H54 (cell line): ENCODE measurements around the gene SNX33.

ENCODE experiments used
- DNase-seq: peaks from one replicate; pipeline ENCODE4 v3.0.0; 2011; ENCODE audit warnings: low spot score, mixed read lengths; ENCODE audit not compliant: insufficient read length
- FAIRE-seq: peaks from 3 replicates; lab custom pipeline; 2011; peaks lifted over from hg19 to GRCh38; lab: Jason Lieb, UNC
- POLR2A ChIP-seq: IDR thresholded peaks from 2 replicates; pipeline ENCODE4 v1.6.1; 2011; ENCODE audit warnings: low read depth, mild to moderate bottlenecking, low read length

Gene SNX33

DNA sequence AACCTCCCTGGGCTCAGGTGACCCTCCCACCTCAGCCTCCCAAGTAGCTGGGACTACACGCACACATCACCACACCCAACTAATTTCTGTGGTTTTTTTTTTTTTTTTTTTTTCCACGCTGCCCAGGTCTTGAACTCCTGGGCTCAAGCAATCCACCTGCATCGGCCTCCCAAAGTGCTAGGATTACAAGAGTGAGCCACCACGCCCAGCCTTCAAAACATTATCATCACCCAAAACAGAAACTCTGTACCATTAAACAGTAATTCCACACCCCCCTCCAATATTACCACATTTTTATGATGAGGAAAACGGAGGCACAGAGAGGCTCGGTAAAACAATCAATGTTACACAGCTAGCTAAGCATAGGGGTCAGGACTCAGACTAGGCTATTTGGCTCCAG lies 11.7 kb upstream of the SNX33 start:
- FAIRE-seq (no peak), DNase-seq (no peak)
- no peak for TF ChIP-seq POLR2A

DNA sequence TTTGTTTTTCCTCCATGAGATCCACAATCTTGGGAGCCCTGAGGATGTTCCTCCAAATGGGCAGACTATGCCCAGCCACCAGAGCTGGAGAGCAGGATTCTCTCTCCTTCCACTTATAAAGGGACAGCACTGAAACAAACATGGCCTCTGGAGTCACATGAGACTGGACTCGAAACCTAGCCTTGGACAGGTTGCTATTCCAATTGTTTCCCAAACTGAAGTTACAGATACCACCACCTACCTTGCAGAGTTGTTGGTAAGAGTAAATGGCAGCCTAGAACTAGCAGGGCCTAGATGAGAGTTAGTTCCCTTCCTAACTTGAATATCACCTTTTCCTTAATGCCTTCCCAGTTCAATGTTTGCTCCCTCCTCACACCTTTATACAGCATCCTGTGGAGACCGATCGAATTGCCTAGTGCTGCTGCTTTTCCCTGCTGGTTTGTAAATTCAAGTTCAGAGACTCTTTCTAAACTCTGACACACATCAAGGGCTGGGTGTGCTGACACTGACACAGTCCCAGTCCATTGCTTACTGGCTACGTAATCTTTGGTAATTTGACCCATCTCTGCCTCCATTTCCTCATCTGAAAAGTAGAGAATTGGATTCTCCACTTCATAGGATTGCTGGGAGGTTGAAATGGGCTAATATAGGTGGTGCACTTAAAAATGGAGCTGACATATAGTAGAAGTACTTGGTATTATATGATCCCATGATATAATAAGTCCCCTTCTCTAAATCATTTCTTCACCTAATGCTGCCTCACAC lies 10.3 kb upstream of the SNX33 start:
- TF ChIP-seq POLR2A: no peak
- FAIRE-seq (no peak), DNase-seq (no peak)

DNA sequence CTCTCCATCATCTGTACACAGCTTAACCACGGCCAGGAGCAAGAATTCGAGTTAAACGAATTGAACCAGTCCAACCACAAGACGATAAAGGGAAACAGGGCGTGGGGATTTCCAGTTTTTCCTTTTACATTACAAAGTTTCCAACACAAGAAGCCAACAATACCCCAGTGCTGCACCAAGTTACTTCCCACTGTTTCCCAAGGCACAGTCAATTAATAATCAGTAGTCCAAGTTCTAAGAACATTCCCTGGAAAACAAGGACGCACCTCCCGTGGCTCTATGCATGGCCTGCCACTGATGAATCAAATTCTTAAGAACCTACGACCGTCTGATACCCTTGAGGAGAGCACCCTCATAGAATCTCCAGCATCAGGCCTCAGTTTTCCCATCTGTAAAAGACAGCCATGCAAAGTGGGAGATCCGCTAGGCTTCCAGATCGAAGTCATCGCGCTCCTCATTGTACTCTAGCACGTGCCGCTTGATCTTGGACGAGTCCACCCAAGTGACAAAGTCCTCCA lies 8.5 kb upstream of the SNX33 start:
- FAIRE-seq (no peak), DNase-seq (no peak)
- TF ChIP-seq POLR2A: no peak

DNA sequence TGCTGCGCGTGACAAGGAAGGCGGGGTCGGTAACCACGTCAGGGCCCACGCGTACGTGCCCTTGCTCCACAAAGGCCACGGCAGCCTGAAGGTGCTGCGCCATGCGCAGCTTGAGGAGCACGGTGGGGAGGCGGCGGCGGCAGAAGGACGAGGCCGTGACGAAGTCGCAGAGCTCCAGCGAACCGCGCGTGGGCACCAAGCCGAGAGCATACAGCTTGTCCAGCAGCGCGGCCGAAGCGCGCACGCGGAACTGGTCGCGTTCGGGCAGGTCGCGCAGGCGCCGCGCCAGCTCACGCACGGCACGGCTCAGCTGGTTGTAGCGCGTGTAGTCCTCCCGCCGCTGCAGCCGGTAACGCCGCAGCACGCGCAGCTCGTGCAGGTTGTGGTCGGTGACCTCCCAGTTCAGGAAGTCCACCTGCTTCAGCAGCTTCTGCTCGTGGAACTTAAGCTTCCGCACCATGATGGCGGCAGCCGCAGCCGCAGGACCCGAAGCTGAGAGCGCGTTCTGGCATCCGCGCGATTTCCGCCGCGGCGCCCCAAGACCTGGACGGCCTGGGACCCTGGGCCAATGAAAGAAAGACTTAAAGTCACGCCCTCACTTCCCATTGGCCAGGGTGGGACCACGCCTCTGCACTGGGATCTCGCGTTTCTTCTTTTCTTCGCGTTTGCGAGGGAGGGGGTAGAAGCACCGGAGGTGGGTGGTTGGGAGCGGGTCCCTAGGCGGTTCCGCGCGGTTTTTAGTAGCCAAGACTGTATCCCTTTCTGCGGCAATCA lies 7.8 kb upstream of the SNX33 start, which contains the start of gene IMP3:
Gene IMP3 (minus strand): TSS at position 516 of the 774 bp plus-strand sequence. CDS start 56 bp downstream, at position 460.
- no peak for FAIRE-seq
- peak; percentile 90 for TF ChIP-seq POLR2A
- DNase-seq: no peak

DNA sequence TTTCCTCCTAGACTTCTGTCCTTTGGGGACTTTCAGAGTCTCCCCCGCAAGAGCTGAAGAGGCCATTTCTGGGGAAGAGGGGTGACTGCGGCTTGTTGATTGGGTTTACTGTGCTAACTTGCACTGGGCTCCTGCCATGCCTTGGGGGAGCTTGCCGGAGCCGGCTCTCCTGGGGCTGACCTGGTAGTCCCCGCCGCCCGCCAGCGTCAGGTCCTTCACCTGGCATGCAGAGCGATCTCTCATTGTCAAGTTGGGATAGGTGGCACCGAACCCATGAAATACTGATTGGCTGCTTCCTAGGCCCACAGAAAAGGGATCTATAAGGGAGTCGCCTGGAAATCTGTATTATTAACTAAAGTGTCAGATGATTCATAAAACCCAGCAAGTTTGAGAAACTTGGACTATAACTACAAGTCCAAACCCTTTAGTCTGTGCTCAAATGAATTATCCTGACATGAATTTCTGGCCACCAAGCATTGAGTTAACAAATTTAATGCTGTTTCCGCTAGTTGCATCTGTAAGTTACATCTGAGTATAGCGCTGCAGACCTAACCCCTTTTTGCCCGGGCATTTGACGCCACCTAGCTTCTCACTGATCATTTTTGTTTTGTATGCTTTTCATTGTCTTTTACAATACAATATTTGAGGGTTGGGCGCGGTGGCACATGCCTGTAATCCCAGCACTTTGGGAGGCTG lies 7.1 kb upstream of the SNX33 start:
- TF ChIP-seq POLR2A: no peak
- FAIRE-seq: no peak
- no peak for DNase-seq

DNA sequence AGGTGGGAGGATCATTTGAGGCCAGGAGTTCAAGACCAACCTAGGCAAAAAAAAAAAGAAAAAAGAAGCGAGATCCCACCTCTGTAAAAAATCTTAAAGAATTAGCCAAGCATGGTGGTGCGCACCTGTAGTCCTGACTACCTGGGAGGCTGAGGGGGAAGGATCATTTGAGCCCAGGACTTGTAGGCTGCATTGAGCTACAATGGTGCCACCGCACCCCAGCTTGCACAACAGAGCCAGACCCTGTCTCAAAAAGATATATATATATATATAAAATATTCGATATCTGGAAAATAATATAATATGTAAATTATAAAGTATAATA lies 6.6 kb upstream of the SNX33 start:
- no peak for FAIRE-seq

DNA sequence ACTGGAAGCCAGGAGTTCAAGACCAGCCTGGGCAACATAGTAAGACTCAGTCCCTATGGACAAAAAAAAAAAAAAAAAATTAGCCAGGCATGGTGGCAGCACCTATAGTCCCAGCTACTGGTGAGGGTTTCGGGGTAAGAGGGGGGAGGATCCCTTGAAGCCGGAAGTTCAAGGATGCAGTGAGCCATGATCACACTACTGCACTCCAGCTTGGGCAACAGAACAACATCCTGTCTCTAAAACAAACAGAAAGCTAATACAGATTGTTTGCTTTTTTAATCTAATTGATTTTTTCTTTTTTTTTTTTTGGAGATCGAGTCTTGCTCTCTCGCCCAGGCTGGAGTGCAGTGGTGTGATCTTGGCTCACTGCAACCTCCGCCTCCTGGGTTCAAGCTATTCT lies 6.1 kb upstream of the SNX33 start:
- DNase-seq (no peak), FAIRE-seq (no peak)
- no peak for TF ChIP-seq POLR2A

More for the DNA sequence above, 6.6 kb upstream of the SNX33 start:
- DNase-seq: no peak
- no peak for TF ChIP-seq POLR2A

DNA sequence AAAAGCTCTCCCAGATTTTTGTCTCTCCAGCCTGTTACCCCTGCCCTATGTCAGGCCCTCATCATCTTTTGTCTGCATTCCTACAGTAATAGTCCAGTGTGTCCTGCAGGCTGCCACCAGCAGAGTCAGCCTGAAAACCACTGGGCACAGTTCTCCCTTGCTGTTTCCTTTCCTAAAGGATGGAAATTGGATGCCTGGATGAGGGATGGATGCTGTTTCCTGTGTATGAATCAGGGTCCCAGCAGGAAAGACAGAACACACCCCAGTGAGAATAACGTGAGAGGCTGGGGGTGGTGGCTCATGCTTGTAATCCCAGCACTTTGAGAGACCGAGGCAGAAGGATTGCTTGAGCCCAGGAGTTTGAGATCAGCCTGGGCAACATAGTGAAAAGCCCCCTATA lies 3.3 kb upstream of the SNX33 start:
- DNase-seq (no peak), FAIRE-seq (no peak)
- no peak for TF ChIP-seq POLR2A

DNA sequence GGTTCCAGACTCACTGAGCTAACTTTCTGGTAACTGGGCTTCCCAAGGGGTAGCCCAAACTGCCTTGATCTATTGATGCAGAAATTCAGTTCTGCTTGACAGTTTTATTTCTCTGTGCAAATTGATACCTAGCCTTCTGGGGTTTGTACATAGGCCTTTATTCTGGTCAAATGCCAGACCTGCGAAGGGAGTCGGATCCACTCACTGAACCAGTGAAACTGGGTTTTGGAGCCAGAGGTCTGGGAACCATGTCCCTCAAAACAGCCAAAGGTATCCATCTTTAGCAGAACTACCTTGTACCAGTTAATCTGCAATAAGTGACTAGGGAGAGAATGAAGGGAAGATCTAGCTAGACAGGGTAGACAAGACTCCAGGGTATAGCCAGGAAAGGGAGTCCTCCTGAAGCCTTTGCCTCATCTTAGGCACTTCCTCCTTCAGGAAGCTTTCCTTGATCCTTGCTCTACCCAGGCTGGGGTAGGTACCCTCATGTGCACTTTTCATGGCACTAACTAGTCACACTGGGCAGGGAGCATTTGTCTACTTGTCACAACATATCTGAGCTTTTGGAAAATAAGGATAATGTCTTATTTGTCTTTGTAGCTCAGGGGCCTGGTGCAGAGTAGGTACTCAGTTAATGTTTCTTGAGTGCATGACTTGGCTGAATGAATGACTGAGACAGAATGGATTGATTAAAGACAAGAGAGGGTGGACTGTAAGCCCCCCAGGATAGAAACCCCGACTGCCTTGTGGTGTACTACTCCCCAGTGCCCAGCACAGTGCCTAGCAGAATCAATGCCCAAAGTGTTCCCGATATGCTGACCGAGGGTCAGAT lies 1.4 kb upstream of the SNX33 start:
- DNase-seq (no peak), FAIRE-seq (no peak)
- no peak for TF ChIP-seq POLR2A

DNA sequence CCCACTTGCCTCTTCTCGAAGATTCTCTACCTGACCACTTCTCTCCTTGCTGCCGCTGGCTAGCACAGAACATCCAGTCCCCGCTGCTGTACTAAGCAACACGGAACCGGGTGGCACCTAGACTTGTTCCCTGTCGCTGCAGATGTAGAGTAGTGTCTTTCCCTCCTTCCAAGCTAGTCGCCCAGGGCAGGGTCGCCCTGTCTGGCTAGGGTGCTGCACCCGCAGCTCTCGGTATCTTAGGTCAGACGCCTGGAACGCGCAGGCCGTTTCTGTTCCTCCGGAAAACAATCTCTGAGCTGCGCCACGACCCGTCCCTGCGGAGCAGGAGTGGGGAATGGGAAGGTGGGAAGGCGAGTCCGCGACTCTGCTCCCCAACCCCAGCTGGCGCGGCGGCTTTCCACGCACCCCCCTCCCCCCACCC lies 758 bp upstream of the SNX33 start:
- FAIRE-seq (no peak), DNase-seq (no peak)
- no peak for TF ChIP-seq POLR2A

DNA sequence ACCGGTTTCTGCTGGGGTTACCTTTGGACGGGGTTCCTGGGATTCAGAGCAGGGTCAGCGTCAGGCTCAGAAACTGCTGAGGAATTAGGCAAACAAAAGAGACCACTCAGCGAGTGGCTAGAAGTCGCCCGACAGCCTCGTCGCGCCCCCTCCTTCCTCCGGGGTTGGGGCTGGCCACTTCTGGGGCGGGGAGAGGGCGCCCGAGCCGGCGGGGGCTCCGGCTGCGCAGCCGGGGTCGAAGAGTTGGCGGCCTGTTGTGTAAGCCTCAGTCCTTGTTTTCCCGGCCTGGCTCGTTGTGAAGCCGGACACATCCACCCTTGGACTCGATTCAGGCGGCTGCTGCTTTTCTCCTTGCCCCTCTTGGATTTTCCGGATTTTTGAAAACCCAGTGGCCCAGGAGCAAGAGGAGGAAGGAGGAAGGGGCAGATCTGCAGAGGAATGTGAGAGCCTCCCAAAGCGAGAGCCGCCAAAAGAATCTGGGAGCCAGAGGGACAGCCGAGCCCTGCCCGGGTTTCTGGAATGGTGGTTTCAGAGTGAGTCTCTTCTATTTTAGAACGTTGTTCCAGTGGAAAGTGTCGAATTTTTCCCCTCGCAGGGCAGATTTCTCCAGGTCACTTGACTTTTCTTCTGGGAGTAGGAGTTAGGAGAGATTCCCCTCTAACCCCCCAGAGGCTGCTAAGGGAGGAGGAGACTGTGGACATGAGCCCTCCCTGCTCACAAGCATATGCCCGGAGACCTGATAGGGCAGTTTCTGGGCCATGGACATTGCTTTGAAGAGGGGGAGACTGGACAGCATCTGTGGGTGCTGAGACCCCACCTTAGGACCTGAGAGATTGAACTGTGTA lies 666 bp downstream of the SNX33 start:
- no peak for TF ChIP-seq POLR2A
- FAIRE-seq (no peak), DNase-seq (no peak)

DNA sequence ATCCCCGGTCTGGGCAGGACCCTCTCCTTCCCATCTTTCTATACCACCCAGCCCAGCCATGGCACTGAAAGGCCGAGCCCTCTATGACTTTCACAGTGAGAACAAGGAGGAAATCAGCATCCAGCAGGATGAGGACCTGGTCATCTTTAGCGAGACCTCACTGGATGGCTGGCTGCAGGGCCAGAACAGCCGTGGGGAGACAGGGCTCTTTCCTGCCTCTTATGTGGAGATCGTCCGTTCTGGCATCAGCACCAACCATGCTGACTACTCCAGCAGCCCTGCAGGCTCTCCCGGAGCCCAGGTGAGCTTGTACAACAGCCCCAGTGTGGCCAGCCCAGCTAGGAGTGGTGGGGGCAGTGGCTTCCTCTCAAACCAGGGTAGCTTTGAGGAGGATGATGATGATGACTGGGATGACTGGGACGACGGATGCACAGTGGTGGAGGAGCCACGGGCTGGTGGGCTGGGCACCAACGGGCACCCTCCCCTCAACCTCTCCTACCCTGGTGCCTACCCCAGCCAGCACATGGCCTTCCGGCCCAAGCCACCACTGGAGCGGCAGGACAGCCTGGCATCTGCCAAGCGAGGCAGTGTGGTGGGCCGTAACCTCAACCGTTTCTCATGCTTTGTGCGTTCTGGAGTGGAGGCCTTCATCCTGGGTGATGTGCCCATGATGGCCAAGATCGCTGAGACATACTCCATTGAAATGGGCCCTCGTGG lies 1.5 kb downstream of the SNX33 start:
- DNase-seq (no peak), FAIRE-seq (no peak)
- TF ChIP-seq POLR2A: no peak
